ENCODE measurements around the gene MLH3.

MLH3 gene

DNA sequence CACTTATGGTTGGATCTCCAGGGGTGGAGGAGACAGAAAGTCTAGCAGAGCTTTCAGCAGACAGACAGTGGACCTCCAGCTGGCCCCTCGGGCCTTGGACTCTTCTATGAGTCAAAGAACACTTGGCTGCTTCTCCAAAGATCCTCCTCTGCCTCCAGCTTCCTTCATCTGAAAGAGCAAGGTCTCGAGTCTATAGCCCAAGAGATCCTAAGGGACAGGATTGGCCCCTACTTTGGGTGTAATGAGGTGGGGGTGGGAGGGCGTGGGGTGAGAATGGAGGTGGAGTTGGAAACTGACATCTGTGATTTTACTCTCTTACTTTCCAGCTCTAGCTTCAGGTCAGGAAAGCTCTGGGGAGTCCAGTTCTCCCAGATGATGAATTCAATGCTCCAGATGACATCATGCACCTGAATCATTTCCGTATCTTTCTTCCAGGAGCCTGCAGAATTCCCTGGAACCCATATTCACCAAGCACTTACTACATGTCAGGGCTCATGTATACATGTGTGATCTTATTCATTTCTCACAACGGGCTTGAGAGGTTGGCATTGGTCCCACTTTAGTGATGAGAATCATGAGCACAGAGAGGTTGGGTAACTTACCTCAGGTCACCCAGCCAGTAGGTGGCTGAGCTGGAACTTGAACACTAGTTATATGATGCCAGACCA lies 85.6 kb downstream of the MLH3 start:
- DNase-seq (ENCODE audit: low read depth, low spot score), result no peak

- DNase-seq (ENCODE audit: low read depth, low spot score), result no peak
Measured at GRCh38 chr14:74964787-74965485, 86.3 kb downstream of the MLH3 start.
